ENCODE data around the gene CALR3. TPM values are rescaled to one million over a fixed set of nuclear protein-coding genes. Genes with fewer than 3 reads are reported as not detected.

Gene CALR3
- total RNA-seq, 4 donors from 2014 or later, result not detected

DNA sequence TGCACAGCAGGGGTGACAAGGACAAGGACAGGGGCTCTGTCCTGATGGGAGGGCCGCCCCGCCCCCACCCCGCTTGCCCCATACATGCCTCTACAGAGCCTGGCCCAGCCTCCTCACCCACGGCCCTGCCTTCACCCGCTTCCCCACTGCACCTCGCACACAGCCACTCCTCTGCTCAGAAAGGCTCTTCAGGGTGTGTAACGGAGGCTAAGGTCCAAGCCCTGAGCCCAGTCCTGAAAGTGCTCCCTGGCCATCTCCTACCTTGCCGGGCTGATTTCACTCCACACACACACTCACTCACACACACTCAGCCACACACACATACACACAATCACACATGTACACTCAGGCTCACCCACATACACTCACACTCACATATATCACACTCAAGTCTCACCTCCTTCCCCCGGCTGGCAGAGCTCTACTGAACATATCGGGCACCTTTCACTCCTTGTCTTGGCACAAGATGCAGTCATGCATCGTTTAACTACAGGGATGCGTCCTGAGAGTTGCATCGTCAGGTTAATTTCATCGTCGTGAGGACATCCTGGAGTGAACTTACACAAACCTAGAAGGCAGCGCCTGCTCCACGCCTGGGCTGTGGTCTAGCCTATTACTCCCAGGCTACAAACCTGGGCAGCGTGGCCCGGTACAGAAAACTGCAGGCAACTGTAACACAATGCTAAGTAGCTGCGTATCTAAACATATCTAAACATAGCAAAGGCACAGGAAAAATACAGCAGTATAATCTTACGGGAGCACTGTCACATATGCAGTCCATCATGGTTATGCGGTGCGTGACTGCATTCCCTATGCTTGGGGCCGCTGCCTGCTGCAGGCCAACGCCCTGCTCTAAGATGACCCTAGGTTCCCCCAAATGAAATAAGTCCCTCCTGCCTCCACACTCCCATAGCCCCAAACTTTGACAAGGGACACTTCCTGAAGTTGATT is 37.3 kb downstream of the CALR3 start:
- H3K9me3 ChIP-seq, result no peaks in the 10 kb centered on the region
- H3K4me3 ChIP-seq, result peak overlapping the region; percentile 4 to 35 (median 12)
- intact Hi-C loops (cut with DNase I; ENCODE audit: low total_unique reads), result loop anchor here (5.0 kb wide), 1 partner anchor 124 kb away; no protein-coding TSS in a partner anchor
- peak; percentile 5 to 19 for ATAC-seq
- H3K36me3 ChIP-seq, result no peaks in the 10 kb centered on the region
- peaks cover 82 to 93% of the 10 kb centered on the region in 2 donors for H3K4me1 ChIP-seq
- peak in 1 of 2 donors; percentile 80 for DNase-seq
- H3K27me3 ChIP-seq, result no peaks in the 10 kb centered on the region
- peak; percentile 27 to 34 for TF ChIP-seq POLR2A (IDR thresholded peaks at IDR 0.05)
- TF ChIP-seq, protein P1, sequence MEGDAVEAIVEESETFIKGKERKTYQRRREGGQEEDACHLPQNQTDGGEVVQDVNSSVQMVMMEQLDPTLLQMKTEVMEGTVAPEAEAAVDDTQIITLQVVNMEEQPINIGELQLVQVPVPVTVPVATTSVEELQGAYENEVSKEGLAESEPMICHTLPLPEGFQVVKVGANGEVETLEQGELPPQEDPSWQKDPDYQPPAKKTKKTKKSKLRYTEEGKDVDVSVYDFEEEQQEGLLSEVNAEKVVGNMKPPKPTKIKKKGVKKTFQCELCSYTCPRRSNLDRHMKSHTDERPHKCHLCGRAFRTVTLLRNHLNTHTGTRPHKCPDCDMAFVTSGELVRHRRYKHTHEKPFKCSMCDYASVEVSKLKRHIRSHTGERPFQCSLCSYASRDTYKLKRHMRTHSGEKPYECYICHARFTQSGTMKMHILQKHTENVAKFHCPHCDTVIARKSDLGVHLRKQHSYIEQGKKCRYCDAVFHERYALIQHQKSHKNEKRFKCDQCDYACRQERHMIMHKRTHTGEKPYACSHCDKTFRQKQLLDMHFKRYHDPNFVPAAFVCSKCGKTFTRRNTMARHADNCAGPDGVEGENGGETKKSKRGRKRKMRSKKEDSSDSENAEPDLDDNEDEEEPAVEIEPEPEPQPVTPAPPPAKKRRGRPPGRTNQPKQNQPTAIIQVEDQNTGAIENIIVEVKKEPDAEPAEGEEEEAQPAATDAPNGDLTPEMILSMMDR (IDR thresholded peaks at IDR 0.05 in 4 of 5, conservative IDR thresholded peaks at IDR 0.05 in 1 of 5), result no peak
- H3K27ac ChIP-seq, result peak overlapping the region; percentile 91 to 99 (median 96)
- in situ Hi-C loops (cut with MboI; ENCODE audit: low sequenced_read_pairs in 4 of 4), result loop anchor here in 2 of 4 donors (25.0 kb wide), 1 partner anchor 1579 kb away; no protein-coding TSS in a partner anchor

DNA sequence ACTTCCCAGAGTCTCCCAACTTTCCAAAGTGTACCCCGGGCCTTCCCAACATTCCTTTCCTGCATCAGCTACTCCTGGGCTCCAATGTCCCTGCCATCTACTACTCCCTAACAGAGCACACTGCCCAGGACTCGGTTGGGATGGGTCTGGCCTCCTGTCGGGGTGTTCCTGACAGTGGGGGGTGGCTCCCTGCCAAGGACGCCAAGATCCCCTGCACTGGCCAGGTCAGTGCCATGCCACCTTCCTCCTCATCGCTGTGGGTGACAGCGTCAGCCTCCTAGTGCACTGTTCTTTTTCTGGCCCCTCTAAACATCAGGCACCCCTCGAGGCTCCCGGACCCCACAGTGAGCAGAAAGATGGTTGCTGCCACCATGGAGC is 38.0 kb downstream of the CALR3 start:
- DNase-seq, result peak in 1 of 2 donors; percentile 81

DNA sequence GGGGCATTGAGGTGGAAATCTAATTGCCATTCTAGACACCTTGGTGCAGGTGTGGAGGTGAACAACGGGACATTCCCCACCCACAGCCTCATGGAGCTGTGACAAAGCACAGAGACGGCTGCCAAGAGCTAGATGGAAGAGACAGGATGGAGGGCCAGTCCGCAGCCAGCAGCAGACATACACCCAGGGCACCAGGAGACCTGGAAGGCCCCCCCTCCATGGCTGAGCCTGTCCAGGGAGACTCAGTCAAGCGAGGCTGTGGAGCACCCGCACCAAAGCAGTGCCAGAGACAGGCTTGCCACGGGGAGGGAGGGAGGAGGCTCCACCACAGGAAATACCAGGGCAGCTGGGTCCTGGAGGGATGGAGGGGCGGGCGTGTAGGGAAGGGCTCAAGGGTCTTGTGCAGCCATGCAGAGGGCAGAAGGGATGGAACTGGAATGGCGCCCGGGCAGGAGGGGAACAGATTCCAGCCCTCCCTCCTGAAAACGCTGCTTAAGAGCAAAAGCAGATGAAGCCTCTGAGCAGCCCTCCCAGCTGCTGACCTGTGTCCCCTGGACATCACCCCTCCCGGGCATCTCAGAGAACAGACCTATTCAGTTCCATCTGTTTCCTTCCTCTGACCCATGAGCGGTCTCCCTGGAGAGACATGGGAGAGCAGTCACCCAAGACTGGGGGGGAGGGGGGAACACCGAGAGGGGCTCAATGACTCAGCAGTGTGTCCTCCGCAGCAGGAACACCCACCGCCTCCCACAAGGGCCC is 38.6 kb downstream of the CALR3 start:
- Histone ChIP-seq H3K4me3 (peak overlapping the region; percentile 15 to 41 (median 34)), H3K9me3 (no peaks in the 10 kb centered on the region), H3K27ac (peak overlapping the region; percentile 91 to 99 (median 96)), H3K36me3 (no peaks in the 10 kb centered on the region), H3K27me3 (no peaks in the 10 kb centered on the region), H3K4me1 (peaks cover 84 to 95% of the 10 kb centered on the region in 2 donors)
- DNase-seq, result peak in 1 of 2 donors; percentile 71
- peak; percentile 19 to 26 for ATAC-seq
- in situ Hi-C loops (cut with MboI; ENCODE audit: low sequenced_read_pairs in 4 of 4), result loop anchor here in 2 of 4 donors (25.0 kb wide), 1 partner anchor 1580 kb away; no protein-coding TSS in a partner anchor
- peak in 1 of 2 donors; percentile 27 for TF ChIP-seq POLR2A (IDR thresholded peaks at IDR 0.05)
- TF ChIP-seq, protein P1 (IDR thresholded peaks at IDR 0.05 in 4 of 5, conservative IDR thresholded peaks at IDR 0.05 in 1 of 5), result no peak
- intact Hi-C loops (cut with DNase I; ENCODE audit: low total_unique reads), result loop anchor here (5.0 kb wide), 1 partner anchor 125 kb away; no protein-coding TSS in a partner anchor

More for the DNA sequence above, 38.0 kb downstream of the CALR3 start:
- no peaks in the 10 kb centered on the region for H3K36me3 ChIP-seq
- no peaks in the 10 kb centered on the region for H3K9me3 ChIP-seq
- peak; percentile 5 for ATAC-seq
- intact Hi-C loops (cut with DNase I; ENCODE audit: low total_unique reads) (loop anchor here (5.0 kb wide), 1 partner anchor 124 kb away; no protein-coding TSS in a partner anchor), in situ Hi-C loops (cut with MboI; ENCODE audit: low sequenced_read_pairs in 4 of 4) (loop anchor here in 2 of 4 donors (25.0 kb wide), 1 partner anchor 1579 kb away; no protein-coding TSS in a partner anchor)
- H3K27ac ChIP-seq, result peak overlapping the region; percentile 91 to 99 (median 96)
- peaks cover 82 to 93% of the 10 kb centered on the region in 2 donors for H3K4me1 ChIP-seq
- H3K27me3 ChIP-seq, result no peaks in the 10 kb centered on the region
- no peak for TF ChIP-seq POLR2A (IDR thresholded peaks at IDR 0.05)
- TF ChIP-seq, protein P1 (IDR thresholded peaks at IDR 0.05 in 4 of 5, conservative IDR thresholded peaks at IDR 0.05 in 1 of 5), result no peak
- H3K4me3 ChIP-seq, result peak overlapping the region; percentile 4 to 35 (median 24)

DNA sequence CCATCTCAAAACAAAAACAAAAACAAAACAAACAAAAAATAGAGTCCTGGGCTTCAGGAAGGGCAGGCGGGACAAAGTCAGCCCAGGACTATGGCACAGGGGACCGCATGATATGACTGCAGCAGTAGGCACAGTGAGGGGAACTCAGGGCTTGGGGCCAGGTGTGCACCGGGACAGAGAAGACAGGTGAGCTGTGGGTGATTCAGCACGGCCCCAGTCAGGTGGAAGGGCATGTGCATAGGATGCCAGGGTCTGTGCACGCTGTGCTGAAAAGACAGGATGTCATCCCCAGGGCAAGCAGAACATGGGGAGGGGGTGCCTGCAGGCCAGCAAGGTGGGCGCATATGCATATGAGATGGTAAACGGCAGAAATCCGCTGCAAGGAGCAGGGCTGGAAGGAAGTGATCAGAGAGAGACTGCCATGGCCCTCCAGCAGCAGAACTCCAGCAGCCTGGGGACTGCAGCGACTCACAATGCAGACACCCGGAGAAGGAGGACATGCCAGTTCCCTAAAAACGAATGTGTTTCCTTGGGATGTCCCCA is 39.2 kb downstream of the CALR3 start:
- in situ Hi-C loops (cut with MboI; ENCODE audit: low sequenced_read_pairs in 4 of 4) (loop anchor here in 2 of 4 donors (25.0 kb wide), 1 partner anchor 1581 kb away; no protein-coding TSS in a partner anchor), intact Hi-C loops (cut with DNase I; ENCODE audit: low total_unique reads) (loop anchor here (5.0 kb wide), 1 partner anchor 126 kb away; no protein-coding TSS in a partner anchor)
- Histone ChIP-seq H3K27ac (peak overlapping the region; percentile 91 to 99 (median 96)), H3K27me3 (no peaks in the 10 kb centered on the region), H3K36me3 (no peaks in the 10 kb centered on the region), H3K4me3 (peak overlapping the region; percentile 15 to 41 (median 34)), H3K9me3 (no peaks in the 10 kb centered on the region), H3K4me1 (peaks cover 85 to 94% of the 10 kb centered on the region in 2 donors)
- DNase-seq (peak in 1 of 2 donors; percentile 75), ATAC-seq (no peak)
- peak; percentile 21 to 23 for TF ChIP-seq POLR2A (IDR thresholded peaks at IDR 0.05)
- TF ChIP-seq, protein P1 (IDR thresholded peaks at IDR 0.05 in 4 of 5, conservative IDR thresholded peaks at IDR 0.05 in 1 of 5), result no peak

Measured in gastrocnemius medialis (tissue), 4 donors.